GM03348 (cell line): ENCODE measurements around the gene ALG1.
"Not testable (repeated sequence)": the region's sequence is repeated elsewhere in the genome, so short reads cannot be mapped to it uniquely, and the experiment has no call there.

Experiments
- DNase-seq: peaks from one replicate; pipeline ENCODE4 v3.0.0; 2012; ENCODE audit warnings: low spot score

The ALG1 gene

GRCh38 chr16:5044581-5044980 lies 27.1 kb upstream of the ALG1 start:
- not testable (repeated sequence) for DNase-seq

- no peak for DNase-seq
Measured at GRCh38 chr16:5045499-5046115, 26.0 kb upstream of the ALG1 start.

- no peak for DNase-seq
Measured at GRCh38 chr16:5046914-5047313, 24.7 kb upstream of the ALG1 start.

GRCh38 chr16:5054876-5055865 lies 16.5 kb upstream of the ALG1 start:
- DNase-seq: no peak

GRCh38 chr16:5056352-5056751 lies 15.3 kb upstream of the ALG1 start:
- peak; percentile 47 for DNase-seq

- no peak for DNase-seq
Measured at GRCh38 chr16:5058476-5058875, 13.2 kb upstream of the ALG1 start.

- DNase-seq: no peak
Measured at GRCh38 chr16:5059386-5060072, 12.1 kb upstream of the ALG1 start.

- DNase-seq: no peak
Measured at GRCh38 chr16:5060073-5060641, 11.5 kb upstream of the ALG1 start.

- DNase-seq: no peak
Measured at GRCh38 chr16:5062051-5062450, 9.6 kb upstream of the ALG1 start.

- no peak for DNase-seq
Measured at GRCh38 chr16:5062790-5063765, 8.6 kb upstream of the ALG1 start.

- no peak for DNase-seq
Measured at GRCh38 chr16:5064915-5065314, 6.7 kb upstream of the ALG1 start.

GRCh38 chr16:5065326-5065725 lies 6.3 kb upstream of the ALG1 start:
- no peak for DNase-seq

- DNase-seq: no peak
Measured at GRCh38 chr16:5065813-5066212, 5.8 kb upstream of the ALG1 start, which contains the start of gene C16orf89. C16orf89 (minus strand) TSS chr16:5065956; CDS start chr16:5065908, 48 bp downstream.

GRCh38 chr16:5066511-5066910 lies 5.1 kb upstream of the ALG1 start:
- no peak for DNase-seq

GRCh38 chr16:5069048-5069447 lies 2.6 kb upstream of the ALG1 start:
- DNase-seq: no peak

- no peak for DNase-seq
Measured at GRCh38 chr16:5069854-5070253, 1.8 kb upstream of the ALG1 start.

- DNase-seq: no peak
Measured at GRCh38 chr16:5070431-5071186, 1.0 kb upstream of the ALG1 start.

GRCh38 chr16:5071341-5071680 lies 332 bp upstream of the ALG1 start:
- no peak for DNase-seq

- DNase-seq: no peak
Measured at GRCh38 chr16:5072334-5073278, 963 bp downstream of the ALG1 start.
